ENCODE results near the gene SPINK1. TPM values are rescaled to one million over a fixed set of nuclear protein-coding genes. Genes with fewer than 3 reads are reported as not detected.

SPINK1 gene
- total RNA-seq, 1 experiment from 2014 or later = not detected

DNA sequence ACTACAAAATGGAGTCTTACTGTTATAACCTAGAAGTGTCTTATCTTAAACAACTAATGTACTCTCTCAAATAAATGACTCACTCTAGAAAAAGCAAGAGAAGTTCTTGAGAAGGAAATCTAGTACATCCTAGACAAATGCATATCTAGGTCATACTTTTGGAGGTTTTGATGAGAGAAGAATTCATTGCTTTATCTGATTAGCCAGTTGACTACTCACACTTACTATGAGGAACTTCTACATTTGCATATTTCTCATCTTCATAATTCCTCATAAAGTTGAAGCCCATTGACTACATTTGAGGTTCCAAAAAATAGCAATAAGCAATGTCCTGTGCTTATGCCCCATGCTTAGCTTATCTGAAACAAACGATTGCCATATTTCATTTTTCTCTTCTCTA is 51.8 kb downstream of the SPINK1 start:
- Histone ChIP-seq H3K9me3 (ENCODE audit: insufficient read depth, low read depth) (no peaks in the 10 kb centered on the region), H3K79me2 (ENCODE audit: low read depth) (no peaks in the 10 kb centered on the region), H3K27me3 (ENCODE audit: insufficient read depth, low read depth) (no peaks in the 10 kb centered on the region; the same call in 1 of the 2 replicates), H3K9me2 (ENCODE audit: insufficient read depth) (no peaks in the 10 kb centered on the region), H3K4me3 (no peak overlapping the region), H3K27ac (no peak overlapping the region), H2AFZ (no peak overlapping the region), H3K4me1 (replicated peaks; ENCODE audit: insufficient read depth) (no peaks in the 10 kb centered on the region), H3K4me2 (no peak overlapping the region), H3K36me3 (ENCODE audit: low read depth) (no peaks in the 10 kb centered on the region), H4K20me1 (ENCODE audit: insufficient read depth) (no peaks in the 10 kb centered on the region), H3F3A (ENCODE audit: insufficient read depth, low read depth) (no peaks in the 10 kb centered on the region)
- intact Hi-C loops (cut with micrococcal nuclease; ENCODE audit: unreplicated experiment) = no loop called here
- BruUV-seq (replicated peaks) = no TSS peak
- no peak for TF ChIP-seq EZH2 (IDR thresholded peaks at IDR 0.05; ENCODE audit: low read depth)
- TF ChIP-seq, protein P1, sequence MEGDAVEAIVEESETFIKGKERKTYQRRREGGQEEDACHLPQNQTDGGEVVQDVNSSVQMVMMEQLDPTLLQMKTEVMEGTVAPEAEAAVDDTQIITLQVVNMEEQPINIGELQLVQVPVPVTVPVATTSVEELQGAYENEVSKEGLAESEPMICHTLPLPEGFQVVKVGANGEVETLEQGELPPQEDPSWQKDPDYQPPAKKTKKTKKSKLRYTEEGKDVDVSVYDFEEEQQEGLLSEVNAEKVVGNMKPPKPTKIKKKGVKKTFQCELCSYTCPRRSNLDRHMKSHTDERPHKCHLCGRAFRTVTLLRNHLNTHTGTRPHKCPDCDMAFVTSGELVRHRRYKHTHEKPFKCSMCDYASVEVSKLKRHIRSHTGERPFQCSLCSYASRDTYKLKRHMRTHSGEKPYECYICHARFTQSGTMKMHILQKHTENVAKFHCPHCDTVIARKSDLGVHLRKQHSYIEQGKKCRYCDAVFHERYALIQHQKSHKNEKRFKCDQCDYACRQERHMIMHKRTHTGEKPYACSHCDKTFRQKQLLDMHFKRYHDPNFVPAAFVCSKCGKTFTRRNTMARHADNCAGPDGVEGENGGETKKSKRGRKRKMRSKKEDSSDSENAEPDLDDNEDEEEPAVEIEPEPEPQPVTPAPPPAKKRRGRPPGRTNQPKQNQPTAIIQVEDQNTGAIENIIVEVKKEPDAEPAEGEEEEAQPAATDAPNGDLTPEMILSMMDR (conservative IDR thresholded peaks at IDR 0.05) = no peak
- CTCF ChIA-PET = no interaction called here
- DNase-seq = no peak
- POLR2A ChIA-PET (ENCODE audit: unreplicated experiment) = no interaction called here

DNA sequence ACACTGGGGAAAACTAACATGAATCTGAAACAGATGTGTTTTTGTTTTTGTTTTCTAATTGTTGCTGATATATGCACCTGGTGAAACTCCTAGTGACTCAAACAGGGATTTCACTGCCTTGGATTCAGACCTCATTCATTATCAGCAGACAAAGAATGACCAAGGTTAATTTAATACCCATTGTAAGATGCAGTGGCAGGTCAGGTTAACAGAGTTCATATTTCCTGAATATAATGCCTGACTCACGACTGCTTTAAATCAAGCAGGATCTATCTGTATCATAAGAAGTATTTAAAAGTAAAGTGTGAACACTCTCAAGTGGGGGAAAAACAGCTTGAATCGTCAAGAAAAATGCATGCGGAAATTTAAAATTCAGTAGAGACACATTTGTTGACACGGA is 54.5 kb downstream of the SPINK1 start:
- intact Hi-C loops (cut with micrococcal nuclease; ENCODE audit: unreplicated experiment) = no loop called here
- H3K9me2 ChIP-seq (ENCODE audit: insufficient read depth) = no peaks in the 10 kb centered on the region
- H3K79me2 ChIP-seq (ENCODE audit: low read depth) = no peaks in the 10 kb centered on the region
- H3K27me3 ChIP-seq (ENCODE audit: insufficient read depth, low read depth) = no peaks in the 10 kb centered on the region; the same call in 1 of the 2 replicates
- H3K9me3 ChIP-seq (ENCODE audit: insufficient read depth, low read depth) = no peaks in the 10 kb centered on the region
- H2AFZ ChIP-seq = no peak overlapping the region
- no peak for DNase-seq
- ChIA-PET POLR2A (ENCODE audit: unreplicated experiment) (no interaction called here), CTCF (no interaction called here)
- H3K4me1 ChIP-seq (replicated peaks; ENCODE audit: insufficient read depth) = no peaks in the 10 kb centered on the region
- no peaks in the 10 kb centered on the region for H4K20me1 ChIP-seq (ENCODE audit: insufficient read depth)
- no peak overlapping the region for H3K4me3 ChIP-seq
- no peak overlapping the region for H3K27ac ChIP-seq
- H3K36me3 ChIP-seq (ENCODE audit: low read depth) = no peaks in the 10 kb centered on the region
- TF ChIP-seq EZH2 (IDR thresholded peaks at IDR 0.05; ENCODE audit: low read depth) = no peak
- TF ChIP-seq, protein P1 (conservative IDR thresholded peaks at IDR 0.05) = no peak
- H3K4me2 ChIP-seq = no peak overlapping the region
- BruUV-seq (replicated peaks) = no TSS peak
- H3F3A ChIP-seq (ENCODE audit: insufficient read depth, low read depth) = no peaks in the 10 kb centered on the region

Other genes starting within 250 kb of the SPINK1 start
- gene JAKMIP2, start 48.9 kb downstream of the SPINK1 start, total RNA-seq (2021) = not detected in 2 replicates
- gene SCGB3A2, start 47.0 kb upstream of the SPINK1 start, total RNA-seq (2021) = not detected in 2 replicates
- 1.0 TPM in 1 of 2 replicates, not detected in the other for gene C5orf46, start 74.9 kb upstream of the SPINK1 start, total RNA-seq (2021)
- gene SPINK5, start 232.3 kb upstream of the SPINK1 start, total RNA-seq (2021) = 0.13 TPM in 1 of 2 replicates, not detected in the other